NCI-H2196 (cell line): ENCODE results near the gene ASTE1.
A peak's percentile ranks its signal among the peaks of the same experiment; 100 is the strongest.
"Not testable (repeated sequence)": the region's sequence is repeated elsewhere in the genome, so short reads cannot be mapped to it uniquely, and the experiment has no call there.

Experiments
- DNase-seq: peaks from one replicate; lab custom pipeline; 2025; ENCODE audit not compliant: unreplicated experiment; lab: John Stamatoyannopoulos, UW

The ASTE1 gene

GRCh38 chr3:131018970-131019369 lies 7.7 kb downstream of the ASTE1 start:
- no peak for DNase-seq

GRCh38 chr3:131009698-131010097 lies 16.9 kb downstream of the ASTE1 start:
- no peak for DNase-seq

GRCh38 chr3:131008326-131008725 lies 18.3 kb downstream of the ASTE1 start:
- DNase-seq = no peak

- DNase-seq = no peak
Observed at GRCh38 chr3:131007782-131008181, 18.8 kb downstream of the ASTE1 start.

- DNase-seq = no peak
Observed at GRCh38 chr3:131007256-131007655, 19.4 kb downstream of the ASTE1 start.

GRCh38 chr3:131004603-131005002 lies 22.0 kb downstream of the ASTE1 start:
- no peak for DNase-seq

- DNase-seq = no peak
Observed at GRCh38 chr3:131001071-131001470, 25.6 kb downstream of the ASTE1 start.

- DNase-seq = no peak
Observed at GRCh38 chr3:130997289-130997688, 29.3 kb downstream of the ASTE1 start.

- no peak for DNase-seq
Observed at GRCh38 chr3:130992344-130992743, 34.3 kb downstream of the ASTE1 start.

- no peak for DNase-seq
Observed at GRCh38 chr3:130991126-130991525, 35.5 kb downstream of the ASTE1 start.

- DNase-seq = no peak
Observed at GRCh38 chr3:130990282-130990681, 36.3 kb downstream of the ASTE1 start.

- DNase-seq = no peak
Observed at GRCh38 chr3:130981469-130981868, 45.2 kb downstream of the ASTE1 start.

GRCh38 chr3:130979117-130979516 lies 47.5 kb downstream of the ASTE1 start:
- DNase-seq = no peak

GRCh38 chr3:130976706-130977105 lies 49.9 kb downstream of the ASTE1 start:
- no peak for DNase-seq

GRCh38 chr3:130975251-130975650 lies 51.4 kb downstream of the ASTE1 start:
- no peak for DNase-seq

GRCh38 chr3:130974201-130974600 lies 52.4 kb downstream of the ASTE1 start:
- DNase-seq = no peak

- DNase-seq = no peak
Observed at GRCh38 chr3:130973406-130973805, 53.2 kb downstream of the ASTE1 start.

- not testable (repeated sequence) for DNase-seq
Observed at GRCh38 chr3:130972592-130972991, 54.0 kb downstream of the ASTE1 start.

GRCh38 chr3:130971208-130971607 lies 55.4 kb downstream of the ASTE1 start:
- DNase-seq = no peak

- DNase-seq = no peak
Observed at GRCh38 chr3:130969621-130970020, 57.0 kb downstream of the ASTE1 start.

- no peak for DNase-seq
Observed at GRCh38 chr3:130968221-130968620, 58.4 kb downstream of the ASTE1 start.

GRCh38 chr3:130967281-130967680 lies 59.3 kb downstream of the ASTE1 start:
- no peak for DNase-seq

- DNase-seq = peak; percentile 16
Observed at GRCh38 chr3:130963878-130964277, 62.7 kb downstream of the ASTE1 start.
